Karpas-422 (cell line): ENCODE results near the gene INSL3. TPM values are rescaled to one million over a fixed set of nuclear protein-coding genes. Genes with fewer than 3 reads are reported as not detected.
"Not testable (repeated sequence)": the region's sequence is repeated elsewhere in the genome, so short reads cannot be mapped to it uniquely, and the experiment has no call there.

Experiments used
- DNase-seq: peaks from one replicate; pipeline ENCODE4 v3.0.0-alpha.2; 2015
- H2AFZ ChIP-seq: fragments of 200-600 bp; sonication (generic); 2 replicates; pipeline ENCODE4 v1.6.1; 2014; ENCODE audit warnings: antibody characterized with exemption, low read length, mixed read lengths
- H3K27ac ChIP-seq: fragments of 200-600 bp; sonication (generic); 2 replicates; pipeline ENCODE4 v1.5.1; 2014; ENCODE audit warnings: mild to moderate bottlenecking, low read length, moderate library complexity
- H3K27me3 ChIP-seq: fragments of 200-600 bp; sonication (generic); 2 replicates; pipeline ENCODE4 v1.6.1; 2014; ENCODE audit warnings: low read length, mixed read lengths
- H3K36me3 ChIP-seq: fragments of 200-600 bp; sonication (generic); 2 replicates; pipeline ENCODE4 v1.6.1; 2014; ENCODE audit warnings: low read length, mixed read lengths; ENCODE audit not compliant: insufficient read depth
- H3K4me1 ChIP-seq: fragments of 200-600 bp; sonication (generic); 2 replicates; pipeline ENCODE4 v1.6.1; 2014; ENCODE audit warnings: mild to moderate bottlenecking, low read length, mixed read lengths
- H3K4me2 ChIP-seq: fragments of 200-600 bp; sonication (generic); 2 replicates; pipeline ENCODE4 v1.6.1; 2014; ENCODE audit warnings: low read length, low read depth, mild to moderate bottlenecking; ENCODE audit not compliant: poor library complexity, severe bottlenecking
- H3K4me3 ChIP-seq: fragments of 200-600 bp; sonication (generic); 2 replicates; pipeline ENCODE4 v1.5.1; 2014; ENCODE audit warnings: mild to moderate bottlenecking, antibody characterized with exemption, low read length, mixed read lengths
- H3K79me2 ChIP-seq: fragments of 200-600 bp; sonication (generic); 2 replicates; pipeline ENCODE4 v1.6.1; 2014; ENCODE audit warnings: mild to moderate bottlenecking, low read length, mixed read lengths
- H3K9ac ChIP-seq: fragments of 200-600 bp; sonication (generic); 2 replicates; pipeline ENCODE4 v1.6.0; 2014; ENCODE audit warnings: low read length
- H3K9me2 ChIP-seq: fragments of 200-600 bp; sonication (generic), shearing (Covaris generic); replicated peaks from 2 replicates; pipeline ENCODE4 v1.6.0; 2014; ENCODE audit warnings: mild to moderate bottlenecking, low read length, moderate library complexity; ENCODE audit not compliant: insufficient read depth
- H3K9me3 ChIP-seq: fragments of 300-700, 200-600 bp; sonication (generic); 2 replicates; pipeline ENCODE4 v1.6.1; 2014; ENCODE audit warnings: low read length, mixed read lengths
- H4K20me1 ChIP-seq: fragments of 200-600 bp; sonication (generic); 2 replicates; pipeline ENCODE4 v1.6.1; 2014; ENCODE audit warnings: mild to moderate bottlenecking, antibody characterized with exemption, low read length, low read depth; ENCODE audit not compliant: insufficient read depth
- total RNA-seq: library from RNA; depleted of rRNA; stranded (reverse); fragments of >200 nt; shearing (Covaris generic); gene quantifications from 2 replicates; pipeline ENCODE4 v1.2.3, GENCODE V29; 2014; ENCODE audit warnings: low replicate concordance

The INSL3 gene
- total RNA-seq, 1 experiment from 2014 or later: not detected

DNA sequence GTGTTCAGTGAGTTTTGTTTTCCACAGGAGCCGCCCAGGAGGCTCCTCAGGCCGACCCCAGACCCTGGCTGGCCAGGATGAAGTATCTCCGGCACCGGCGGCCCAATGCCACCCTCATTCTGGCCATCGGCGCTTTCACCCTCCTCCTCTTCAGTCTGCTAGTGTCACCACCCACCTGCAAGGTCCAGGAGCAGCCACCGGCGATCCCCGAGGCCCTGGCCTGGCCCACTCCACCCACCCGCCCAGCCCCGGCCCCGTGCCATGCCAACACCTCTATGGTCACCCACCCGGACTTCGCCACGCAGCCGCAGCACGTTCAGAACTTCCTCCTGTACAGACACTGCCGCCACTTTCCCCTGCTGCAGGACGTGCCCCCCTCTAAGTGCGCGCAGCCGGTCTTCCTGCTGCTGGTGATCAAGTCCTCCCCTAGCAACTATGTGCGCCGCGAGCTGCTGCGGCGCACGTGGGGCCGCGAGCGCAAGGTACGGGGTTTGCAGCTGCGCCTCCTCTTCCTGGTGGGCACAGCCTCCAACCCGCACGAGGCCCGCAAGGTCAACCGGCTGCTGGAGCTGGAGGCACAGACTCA lies 13.5 kb downstream of the INSL3 start:
- no peaks in the 10 kb centered on the region for H3K4me1 ChIP-seq
- no peaks in the 10 kb centered on the region for H3K27me3 ChIP-seq
- H3K9ac ChIP-seq: no peak overlapping the region
- H3K4me2 ChIP-seq: no peak overlapping the region
- no peak for DNase-seq
- no peaks in the 10 kb centered on the region for H4K20me1 ChIP-seq
- no peaks in the 10 kb centered on the region for H3K9me3 ChIP-seq
- H3K79me2 ChIP-seq: no peaks in the 10 kb centered on the region
- H3K9me2 ChIP-seq: no peaks in the 10 kb centered on the region
- no peaks in the 10 kb centered on the region for H3K36me3 ChIP-seq
- no peak overlapping the region for H3K4me3 ChIP-seq
- no peak overlapping the region for H3K27ac ChIP-seq
- H2AFZ ChIP-seq: no peak overlapping the region

DNA sequence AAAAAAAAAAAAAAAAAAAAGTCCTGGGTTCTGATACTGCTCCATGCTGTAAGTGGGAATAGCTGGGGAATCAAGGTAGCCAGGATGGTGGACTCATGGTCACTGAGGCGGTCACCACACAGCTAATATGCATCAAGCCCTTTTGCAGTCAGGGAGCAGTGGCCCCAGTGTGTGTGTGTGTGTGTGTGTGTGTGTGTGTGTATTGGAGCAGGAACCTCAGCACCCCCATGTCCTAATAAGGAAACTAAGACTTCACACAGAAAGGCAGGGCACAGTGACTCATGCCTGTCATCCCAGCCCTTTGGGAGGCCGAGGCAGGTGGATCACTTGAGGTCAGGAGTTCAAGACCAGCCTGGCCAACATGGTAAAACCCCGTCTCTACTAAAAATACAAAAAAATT lies 14.4 kb downstream of the INSL3 start:
- Histone ChIP-seq H3K9me3 (no peaks in the 10 kb centered on the region), H3K9ac (no peak overlapping the region), H3K36me3 (no peaks in the 10 kb centered on the region), H3K79me2 (no peaks in the 10 kb centered on the region), H2AFZ (no peak overlapping the region), H3K4me1 (no peaks in the 10 kb centered on the region), H3K4me3 (no peak overlapping the region), H3K4me2 (no peak overlapping the region), H3K9me2 (no peaks in the 10 kb centered on the region), H4K20me1 (no peaks in the 10 kb centered on the region), H3K27me3 (no peaks in the 10 kb centered on the region), H3K27ac (no peak overlapping the region)
- no peak for DNase-seq

- H2AFZ ChIP-seq: no peak overlapping the region
- no peaks in the 10 kb centered on the region for H3K79me2 ChIP-seq
- no peak overlapping the region for H3K27ac ChIP-seq
- no peak overlapping the region for H3K9ac ChIP-seq
- no peaks in the 10 kb centered on the region for H4K20me1 ChIP-seq
- no peaks in the 10 kb centered on the region for H3K27me3 ChIP-seq
- no peaks in the 10 kb centered on the region for H3K4me1 ChIP-seq
- no peak overlapping the region for H3K4me2 ChIP-seq
- no peak overlapping the region for H3K4me3 ChIP-seq
- no peak for DNase-seq
- H3K36me3 ChIP-seq: no peaks in the 10 kb centered on the region
- no peaks in the 10 kb centered on the region for H3K9me2 ChIP-seq
- H3K9me3 ChIP-seq: no peaks in the 10 kb centered on the region
Measured at GRCh38 chr19:17805427-17805826, 15.9 kb downstream of the INSL3 start.

GRCh38 chr19:17803264-17803896 lies 17.9 kb downstream of the INSL3 start:
- H3K9ac ChIP-seq: no peak overlapping the region
- no peaks in the 10 kb centered on the region for H3K36me3 ChIP-seq
- DNase-seq: peak; percentile 62
- no peaks in the 10 kb centered on the region for H3K27me3 ChIP-seq
- H3K9me3 ChIP-seq: no peaks in the 10 kb centered on the region
- H3K79me2 ChIP-seq: no peaks in the 10 kb centered on the region
- H4K20me1 ChIP-seq: no peaks in the 10 kb centered on the region
- no peak overlapping the region for H2AFZ ChIP-seq
- H3K4me2 ChIP-seq: no peak overlapping the region
- no peak overlapping the region for H3K27ac ChIP-seq
- no peaks in the 10 kb centered on the region for H3K4me1 ChIP-seq
- no peak overlapping the region for H3K4me3 ChIP-seq
- no peaks in the 10 kb centered on the region for H3K9me2 ChIP-seq

DNA sequence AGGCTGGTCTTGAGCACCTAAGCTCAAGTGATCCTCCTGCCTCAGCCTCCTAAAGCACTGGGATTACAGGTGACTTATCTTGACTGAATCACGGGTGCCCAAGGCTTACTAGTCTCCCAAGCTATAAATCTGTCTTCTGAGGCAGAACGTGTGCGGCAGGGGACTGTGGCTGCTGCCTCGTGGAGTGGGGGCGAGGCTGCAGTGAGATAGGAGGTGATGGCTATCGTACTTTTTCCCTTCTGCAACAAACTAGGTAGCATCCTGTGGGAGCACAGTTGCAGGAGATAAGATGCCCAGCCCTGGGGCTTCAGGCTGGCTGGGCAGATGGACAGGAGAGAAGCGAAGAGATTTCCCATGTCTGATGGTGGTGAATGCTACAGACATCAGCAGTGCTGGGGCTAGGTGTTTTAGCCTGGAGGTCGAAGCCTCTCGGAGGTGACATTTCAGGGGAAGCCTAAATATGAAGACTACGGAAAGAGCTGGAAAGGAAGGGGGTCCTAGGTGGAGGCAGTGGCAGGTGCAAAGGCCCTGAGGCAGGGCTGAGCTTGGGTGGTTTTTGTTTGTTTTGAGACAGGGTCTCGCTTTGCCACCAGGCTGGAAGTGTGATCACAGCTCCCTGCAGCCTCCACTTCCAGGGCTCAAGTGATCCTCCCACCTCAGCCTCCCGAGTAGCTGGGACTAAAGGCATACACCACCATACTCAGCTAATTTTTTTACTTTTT lies 19.0 kb downstream of the INSL3 start:
- H3K4me3 ChIP-seq: no peak overlapping the region
- H3K9ac ChIP-seq: no peak overlapping the region
- no peak overlapping the region for H3K27ac ChIP-seq
- no peaks in the 10 kb centered on the region for H3K27me3 ChIP-seq
- no peaks in the 10 kb centered on the region for H3K4me1 ChIP-seq
- no peaks in the 10 kb centered on the region for H4K20me1 ChIP-seq
- no peak overlapping the region for H3K4me2 ChIP-seq
- H2AFZ ChIP-seq: no peak overlapping the region
- H3K9me2 ChIP-seq: no peaks in the 10 kb centered on the region
- DNase-seq: no peak
- no peaks in the 10 kb centered on the region for H3K9me3 ChIP-seq
- H3K36me3 ChIP-seq: no peaks in the 10 kb centered on the region
- H3K79me2 ChIP-seq: no peaks in the 10 kb centered on the region

GRCh38 chr19:17798599-17798998 lies 22.7 kb downstream of the INSL3 start:
- not testable (repeated sequence) for H3K27ac ChIP-seq, H3K4me2 ChIP-seq, H3K9ac ChIP-seq, H3K36me3 ChIP-seq, H3K4me1 ChIP-seq, H2AFZ ChIP-seq, H3K27me3 ChIP-seq, H3K9me2 ChIP-seq, H4K20me1 ChIP-seq, H3K9me3 ChIP-seq, H3K79me2 ChIP-seq, H3K4me3 ChIP-seq, DNase-seq

DNA sequence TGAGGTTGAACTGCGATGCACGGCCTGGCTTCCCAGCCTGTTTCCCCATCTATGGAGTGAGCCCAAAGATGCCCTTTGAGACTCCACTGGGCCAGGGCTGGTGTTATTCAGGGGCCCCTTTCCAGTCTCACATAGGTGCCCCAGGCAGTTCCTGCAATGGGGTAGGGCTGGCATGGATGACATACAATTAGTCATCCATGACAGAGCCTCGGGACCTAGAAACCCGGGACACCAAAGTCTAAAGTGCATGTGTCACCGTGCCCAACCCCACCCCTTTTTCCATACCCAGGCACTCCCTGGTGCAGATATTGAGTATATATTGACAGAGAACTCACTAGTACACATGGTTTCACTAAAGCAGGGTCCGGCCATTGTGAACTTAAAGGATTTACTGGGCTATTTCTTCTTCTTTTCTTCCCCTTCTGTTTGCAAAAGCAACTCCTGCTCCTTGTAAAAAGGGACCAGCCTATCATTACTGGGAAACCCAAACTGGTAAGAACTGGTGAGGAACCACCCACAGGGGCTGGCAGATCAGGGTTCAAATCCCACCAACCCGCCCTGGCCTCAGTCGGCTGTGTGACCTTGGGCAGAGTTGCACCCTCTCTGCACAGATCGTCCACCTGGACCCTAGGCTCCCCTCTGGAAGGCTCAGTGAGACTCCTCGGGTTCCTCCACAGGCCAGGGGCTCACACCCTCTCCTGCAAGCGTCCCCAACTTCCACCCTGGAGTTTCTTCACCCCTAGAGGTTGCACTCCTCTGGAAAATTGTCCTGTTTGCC lies 23.7 kb downstream of the INSL3 start:
- Histone ChIP-seq H2AFZ (no peak overlapping the region), H3K79me2 (no peaks in the 10 kb centered on the region), H3K4me2 (no peak overlapping the region), H3K4me1 (no peaks in the 10 kb centered on the region), H3K9me2 (no peaks in the 10 kb centered on the region), H3K4me3 (no peak overlapping the region), H3K36me3 (no peaks in the 10 kb centered on the region), H3K27ac (no peak overlapping the region), H3K9me3 (no peaks in the 10 kb centered on the region), H3K9ac (no peak overlapping the region), H4K20me1 (no peaks in the 10 kb centered on the region), H3K27me3 (no peaks in the 10 kb centered on the region)
- DNase-seq: no peak

- H3K9ac ChIP-seq: no peak overlapping the region
- no peak overlapping the region for H3K4me2 ChIP-seq
- no peak for DNase-seq
- no peaks in the 10 kb centered on the region for H3K36me3 ChIP-seq
- no peaks in the 10 kb centered on the region for H4K20me1 ChIP-seq
- H3K4me1 ChIP-seq: no peaks in the 10 kb centered on the region
- no peak overlapping the region for H3K4me3 ChIP-seq
- H2AFZ ChIP-seq: no peak overlapping the region
- no peaks in the 10 kb centered on the region for H3K27me3 ChIP-seq
- H3K9me3 ChIP-seq: no peaks in the 10 kb centered on the region
- H3K27ac ChIP-seq: no peak overlapping the region
- no peaks in the 10 kb centered on the region for H3K79me2 ChIP-seq
- no peaks in the 10 kb centered on the region for H3K9me2 ChIP-seq
Measured at GRCh38 chr19:17796838-17797423, 24.4 kb downstream of the INSL3 start.
